Measurements from ENCODE around the gene TPP1.

Gene TPP1

GRCh38 chr11:6638429-6638828 is 19.2 kb upstream of the TPP1 start:
- no peak overlapping the region for H3K27ac Mint-ChIP-seq
- no peaks in the 10 kb centered on the region for H3K9me3 Mint-ChIP-seq
- H3K4me3 Mint-ChIP-seq, result no peak overlapping the region
- no peaks in the 10 kb centered on the region for H3K27me3 Mint-ChIP-seq (ENCODE audit: low read depth)
- peaks cover 3% of the 10 kb centered on the region for H3K4me1 Mint-ChIP-seq (ENCODE audit: low read depth)
- no peaks in the 10 kb centered on the region for H3K36me3 Mint-ChIP-seq (ENCODE audit: low read depth)

GRCh38 chr11:6637871-6638270 is 18.6 kb upstream of the TPP1 start:
- H3K4me3 Mint-ChIP-seq, result no peak overlapping the region
- H3K36me3 Mint-ChIP-seq (ENCODE audit: low read depth), result no peaks in the 10 kb centered on the region
- H3K4me1 Mint-ChIP-seq (ENCODE audit: low read depth), result peaks cover 3% of the 10 kb centered on the region
- H3K9me3 Mint-ChIP-seq, result no peaks in the 10 kb centered on the region
- H3K27me3 Mint-ChIP-seq (ENCODE audit: low read depth), result no peaks in the 10 kb centered on the region
- H3K27ac Mint-ChIP-seq, result no peak overlapping the region

- H3K27me3 Mint-ChIP-seq (ENCODE audit: low read depth), result no peaks in the 10 kb centered on the region
- H3K27ac Mint-ChIP-seq, result no peak overlapping the region
- no peaks in the 10 kb centered on the region for H3K9me3 Mint-ChIP-seq
Observed at GRCh38 chr11:6636480-6636879, 17.3 kb upstream of the TPP1 start.

GRCh38 chr11:6635082-6635932 is 16.1 kb upstream of the TPP1 start:
- Mint-ChIP-seq H3K27ac (no peak overlapping the region), H3K4me3 (no peak overlapping the region), H3K9me3 (no peaks in the 10 kb centered on the region), H3K27me3 (ENCODE audit: low read depth) (no peaks in the 10 kb centered on the region), H3K4me1 (ENCODE audit: low read depth) (peaks cover 3% of the 10 kb centered on the region), H3K36me3 (ENCODE audit: low read depth) (no peaks in the 10 kb centered on the region)

More at GRCh38 chr11:6636480-6636879, 17.3 kb upstream of the TPP1 start:
- Mint-ChIP-seq H3K4me3 (no peak overlapping the region), H3K4me1 (ENCODE audit: low read depth) (peaks cover 3% of the 10 kb centered on the region), H3K36me3 (ENCODE audit: low read depth) (no peaks in the 10 kb centered on the region)

GRCh38 chr11:6634534-6634933 is 15.3 kb upstream of the TPP1 start:
- Mint-ChIP-seq H3K27ac (no peak overlapping the region), H3K4me1 (ENCODE audit: low read depth) (peaks cover 3% of the 10 kb centered on the region), H3K27me3 (ENCODE audit: low read depth) (no peaks in the 10 kb centered on the region), H3K36me3 (ENCODE audit: low read depth) (no peaks in the 10 kb centered on the region), H3K4me3 (no peak overlapping the region), H3K9me3 (no peaks in the 10 kb centered on the region)

GRCh38 chr11:6633422-6634408 is 14.5 kb upstream of the TPP1 start:
- H3K4me3 Mint-ChIP-seq, result no peak overlapping the region
- no peaks in the 10 kb centered on the region for H3K27me3 Mint-ChIP-seq (ENCODE audit: low read depth)
- H3K27ac Mint-ChIP-seq, result no peak overlapping the region
- H3K36me3 Mint-ChIP-seq (ENCODE audit: low read depth), result no peaks in the 10 kb centered on the region
- H3K4me1 Mint-ChIP-seq (ENCODE audit: low read depth), result no peaks in the 10 kb centered on the region
- H3K9me3 Mint-ChIP-seq, result no peaks in the 10 kb centered on the region

GRCh38 chr11:6632116-6633073 is 13.2 kb upstream of the TPP1 start:
- H3K27ac Mint-ChIP-seq, result no peak overlapping the region
- H3K4me3 Mint-ChIP-seq, result no peak overlapping the region
- no peaks in the 10 kb centered on the region for H3K9me3 Mint-ChIP-seq
- H3K4me1 Mint-ChIP-seq (ENCODE audit: low read depth), result peaks cover 9% of the 10 kb centered on the region
- H3K36me3 Mint-ChIP-seq (ENCODE audit: low read depth), result no peaks in the 10 kb centered on the region
- no peaks in the 10 kb centered on the region for H3K27me3 Mint-ChIP-seq (ENCODE audit: low read depth)

- Mint-ChIP-seq H3K4me3 (no peak overlapping the region), H3K9me3 (no peaks in the 10 kb centered on the region), H3K36me3 (ENCODE audit: low read depth) (no peaks in the 10 kb centered on the region), H3K27me3 (ENCODE audit: low read depth) (no peaks in the 10 kb centered on the region), H3K4me1 (ENCODE audit: low read depth) (peaks cover 10% of the 10 kb centered on the region), H3K27ac (no peak overlapping the region)
Observed at GRCh38 chr11:6631361-6631890, 12.2 kb upstream of the TPP1 start.

- H3K4me3 Mint-ChIP-seq, result no peak overlapping the region
- peaks cover 10% of the 10 kb centered on the region for H3K4me1 Mint-ChIP-seq (ENCODE audit: low read depth)
- no peak overlapping the region for H3K27ac Mint-ChIP-seq
- H3K9me3 Mint-ChIP-seq, result no peaks in the 10 kb centered on the region
- no peaks in the 10 kb centered on the region for H3K36me3 Mint-ChIP-seq (ENCODE audit: low read depth)
- no peaks in the 10 kb centered on the region for H3K27me3 Mint-ChIP-seq (ENCODE audit: low read depth)
Observed at GRCh38 chr11:6630632-6631291, 11.5 kb upstream of the TPP1 start.

GRCh38 chr11:6629892-6630631 is 10.8 kb upstream of the TPP1 start:
- Mint-ChIP-seq H3K36me3 (ENCODE audit: low read depth) (no peaks in the 10 kb centered on the region), H3K4me3 (no peak overlapping the region), H3K27me3 (ENCODE audit: low read depth) (no peaks in the 10 kb centered on the region), H3K9me3 (no peaks in the 10 kb centered on the region), H3K4me1 (ENCODE audit: low read depth) (peaks cover 10% of the 10 kb centered on the region), H3K27ac (no peak overlapping the region)

GRCh38 chr11:6629573-6629891 is 10.3 kb upstream of the TPP1 start:
- peaks cover 10% of the 10 kb centered on the region for H3K4me1 Mint-ChIP-seq (ENCODE audit: low read depth)
- no peak overlapping the region for H3K27ac Mint-ChIP-seq
- no peaks in the 10 kb centered on the region for H3K9me3 Mint-ChIP-seq
- H3K27me3 Mint-ChIP-seq (ENCODE audit: low read depth), result no peaks in the 10 kb centered on the region
- no peaks in the 10 kb centered on the region for H3K36me3 Mint-ChIP-seq (ENCODE audit: low read depth)
- H3K4me3 Mint-ChIP-seq, result no peak overlapping the region

- Mint-ChIP-seq H3K4me1 (ENCODE audit: low read depth) (peaks cover 10% of the 10 kb centered on the region), H3K27me3 (ENCODE audit: low read depth) (no peaks in the 10 kb centered on the region), H3K4me3 (no peak overlapping the region), H3K36me3 (ENCODE audit: low read depth) (no peaks in the 10 kb centered on the region), H3K27ac (peak overlapping the region; percentile 56), H3K9me3 (no peaks in the 10 kb centered on the region)
Observed at GRCh38 chr11:6628526-6628925, 9.3 kb upstream of the TPP1 start.

GRCh38 chr11:6627762-6628241 is 8.6 kb upstream of the TPP1 start:
- H3K36me3 Mint-ChIP-seq (ENCODE audit: low read depth), result no peaks in the 10 kb centered on the region

More at GRCh38 chr11:6627762-6628241, 8.6 kb upstream of the TPP1 start:
- H3K27me3 Mint-ChIP-seq (ENCODE audit: low read depth), result no peaks in the 10 kb centered on the region
- no peaks in the 10 kb centered on the region for H3K9me3 Mint-ChIP-seq
- peak overlapping the region; percentile 56 for H3K27ac Mint-ChIP-seq
- peaks cover 10% of the 10 kb centered on the region for H3K4me1 Mint-ChIP-seq (ENCODE audit: low read depth)
- H3K4me3 Mint-ChIP-seq, result peak overlapping the region; percentile 48

Measured in T-helper 1 cell treated with Interleukin-12 subunit alpha and Interleukin-12 subunit beta and Interleukin-4 antibody, amounts not matched to agents 30 μg/mL and 1 μg/mL, for 36 hours (primary cell).